Measurements from ENCODE around the gene CDC42BPB. TPM values are rescaled to one million over a fixed set of nuclear protein-coding genes. Genes with fewer than 3 reads are reported as not detected.
"Not testable (repeated sequence)": the region's sequence is repeated elsewhere in the genome, so short reads cannot be mapped to it uniquely, and the experiment has no call there.

The CDC42BPB gene
- total and polyA plus RNA-seq, 12 donors = 29.6 to 83.6 (median 69.3) TPM

DNA sequence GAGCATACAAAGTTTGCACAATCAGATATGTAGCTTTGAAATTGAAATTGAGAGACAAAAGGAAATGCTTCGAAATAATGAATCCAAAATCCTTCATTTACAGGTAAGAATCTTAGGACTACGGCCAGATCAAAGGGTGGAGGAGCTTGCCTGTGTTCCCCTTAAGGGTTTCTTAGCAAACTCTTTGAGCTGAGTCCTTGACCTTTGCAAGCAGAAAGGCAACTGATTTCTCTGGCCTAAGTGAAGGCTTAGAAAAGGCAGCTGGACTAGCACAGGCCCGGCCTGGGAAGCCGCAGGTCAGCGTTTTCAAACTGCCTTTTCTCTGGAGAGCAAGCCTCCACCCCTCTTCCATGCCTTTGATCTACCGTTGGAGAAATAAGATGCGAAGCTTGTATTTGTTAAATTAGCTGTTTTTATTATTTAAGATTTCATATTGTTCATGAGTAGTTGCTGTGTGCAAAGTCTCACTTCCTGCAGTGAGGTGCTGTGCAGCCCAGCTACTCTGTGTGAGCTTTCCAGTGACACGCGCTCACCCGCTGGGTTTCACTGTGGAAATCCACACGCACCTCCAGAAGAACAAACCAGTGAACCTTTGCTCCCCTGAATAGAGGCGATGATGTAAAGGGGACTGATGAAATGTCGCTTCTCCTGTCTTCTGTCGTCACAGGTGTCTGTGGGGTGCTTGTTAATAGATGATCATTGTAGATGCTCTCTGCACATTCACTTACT is 159.9 kb downstream of the CDC42BPB start:
- no peak overlapping the region for H3K27ac ChIP-seq
- H3K4me3 ChIP-seq = no peak overlapping the region
- peaks cover 0 to 94% (median 0%) of the 10 kb centered on the region in 9 donors for H3K36me3 ChIP-seq
- no peak for TF ChIP-seq CTCF (IDR thresholded peaks at IDR 0.05)
- no peak for DNase-seq
- intact Hi-C loops (cut with DNase I) = loop anchor here in 1 of 10 donors (5.0 kb wide), 1 partner anchor 1720 kb away; no protein-coding TSS in a partner anchor
- ATAC-seq = no peak
- no peaks in the 10 kb centered on the region for H3K27me3 ChIP-seq
- WGBS, 2 donors = 92 to 97% methylated on average over 14 of the region's 14 CpGs
- no peaks in the 10 kb centered on the region for H3K9me3 ChIP-seq
- H3K4me1 ChIP-seq = peaks cover 0 to 20% (median 0%) of the 10 kb centered on the region in 9 donors

DNA sequence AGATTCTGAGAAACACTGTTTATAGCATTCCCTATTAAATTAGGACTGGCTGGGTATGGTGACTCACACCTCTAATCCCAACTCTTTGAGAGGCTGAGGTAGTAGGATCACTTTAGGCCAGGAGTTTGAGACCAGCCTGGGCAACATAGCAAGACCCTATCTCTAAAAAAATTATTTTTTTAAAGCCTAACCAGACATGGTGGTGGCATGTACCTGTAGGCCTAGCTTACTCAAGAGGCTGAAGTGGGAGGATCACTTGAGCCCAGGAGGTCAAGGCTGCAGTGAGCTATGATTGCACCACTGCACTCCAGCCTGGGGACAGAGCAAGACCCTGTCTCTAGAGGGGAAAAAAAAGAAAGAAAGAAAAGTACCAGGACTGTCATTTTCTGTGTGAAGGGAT is 160.6 kb downstream of the CDC42BPB start:
- intact Hi-C loops (cut with DNase I) = loop anchor here in 1 of 10 donors (5.0 kb wide), 1 partner anchor 1721 kb away; no protein-coding TSS in a partner anchor
- Histone ChIP-seq H3K36me3 (peaks cover 0 to 93% (median 0%) of the 10 kb centered on the region in 9 donors), H3K4me1 (peaks cover 0 to 20% (median 0%) of the 10 kb centered on the region in 9 donors)
- ATAC-seq, H3K9me3 ChIP-seq, H3K27me3 ChIP-seq, H3K27ac ChIP-seq, DNase-seq, H3K4me3 ChIP-seq: not testable (repeated sequence)

- no peaks in the 10 kb centered on the region for H3K9me3 ChIP-seq
- intact Hi-C loops (cut with DNase I) = no loop called here
- peaks cover 0 to 8% (median 0%) of the 10 kb centered on the region in 9 donors for H3K4me1 ChIP-seq
- peaks cover 0 to 97% (median 6%) of the 10 kb centered on the region in 9 donors for H3K36me3 ChIP-seq
- WGBS, 2 donors = 50 to 56% methylated on average over 9 of the region's 9 CpGs
- no peak overlapping the region for H3K4me3 ChIP-seq
- no peaks in the 10 kb centered on the region for H3K27me3 ChIP-seq
- DNase-seq (peak in 1 of 2 donors; percentile 44), ATAC-seq (peak; percentile 62 to 85 (median 82))
- H3K27ac ChIP-seq = no peak overlapping the region
- TF ChIP-seq CTCF (IDR thresholded peaks at IDR 0.05) = no peak
These were observed 163.9 kb downstream of the CDC42BPB start for GRCh38 chr14:102893452-102893851.

- H3K4me3 ChIP-seq = no peak overlapping the region
- H3K4me1 ChIP-seq = peaks cover 0 to 8% (median 0%) of the 10 kb centered on the region in 9 donors
- ATAC-seq (no peak), DNase-seq (no peak)
- no peak for TF ChIP-seq CTCF (IDR thresholded peaks at IDR 0.05)
- peaks cover 0 to 97% (median 6%) of the 10 kb centered on the region in 9 donors for H3K36me3 ChIP-seq
- no peaks in the 10 kb centered on the region for H3K9me3 ChIP-seq
- WGBS, 2 donors = 97 to 98% methylated on average over 8 of the region's 8 CpGs
- intact Hi-C loops (cut with DNase I) = no loop called here
- no peak overlapping the region for H3K27ac ChIP-seq
- H3K27me3 ChIP-seq = no peaks in the 10 kb centered on the region
These were observed 164.7 kb downstream of the CDC42BPB start for GRCh38 chr14:102892651-102893050.

DNA sequence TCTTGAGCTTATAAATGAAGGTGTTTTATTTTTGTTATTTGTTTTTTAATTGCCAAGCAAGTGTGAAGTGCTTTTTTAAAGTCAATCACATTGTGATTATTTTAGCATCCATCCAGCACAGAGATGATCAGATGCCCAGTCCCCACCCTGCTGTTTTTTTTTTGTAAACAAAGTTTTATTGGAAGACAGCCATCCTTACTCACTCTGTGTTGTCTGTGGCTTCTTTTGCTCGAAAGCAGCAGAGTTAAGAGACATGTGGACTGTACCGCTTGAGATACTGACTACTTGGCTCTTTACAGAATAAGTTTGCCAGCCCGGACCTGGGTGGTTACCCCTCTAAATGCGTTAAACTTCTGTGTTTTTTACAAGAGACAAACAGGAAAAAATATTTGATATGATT is 165.8 kb downstream of the CDC42BPB start:
- H3K36me3 ChIP-seq = peaks cover 0 to 97% (median 9%) of the 10 kb centered on the region in 9 donors
- H3K27ac ChIP-seq = no peak overlapping the region
- intact Hi-C loops (cut with DNase I) = no loop called here
- DNase-seq (no peak), ATAC-seq (no peak)
- H3K9me3 ChIP-seq = no peaks in the 10 kb centered on the region
- 82% methylated on average over 4 of the region's 4 CpGs for WGBS, 2 donors
- TF ChIP-seq CTCF (IDR thresholded peaks at IDR 0.05) = no peak
- H3K27me3 ChIP-seq = no peaks in the 10 kb centered on the region
- H3K4me1 ChIP-seq = peaks cover 0 to 8% (median 0%) of the 10 kb centered on the region in 9 donors
- H3K4me3 ChIP-seq = no peak overlapping the region
